A204.1 (cell line): Measurements from ENCODE around the gene TICRR.

ENCODE experiments used
- FAIRE-seq: peaks from 2 replicates; lab custom pipeline; 2012; peaks lifted over from hg19 to GRCh38; lab: Jason Lieb, UNC

The TICRR gene

DNA sequence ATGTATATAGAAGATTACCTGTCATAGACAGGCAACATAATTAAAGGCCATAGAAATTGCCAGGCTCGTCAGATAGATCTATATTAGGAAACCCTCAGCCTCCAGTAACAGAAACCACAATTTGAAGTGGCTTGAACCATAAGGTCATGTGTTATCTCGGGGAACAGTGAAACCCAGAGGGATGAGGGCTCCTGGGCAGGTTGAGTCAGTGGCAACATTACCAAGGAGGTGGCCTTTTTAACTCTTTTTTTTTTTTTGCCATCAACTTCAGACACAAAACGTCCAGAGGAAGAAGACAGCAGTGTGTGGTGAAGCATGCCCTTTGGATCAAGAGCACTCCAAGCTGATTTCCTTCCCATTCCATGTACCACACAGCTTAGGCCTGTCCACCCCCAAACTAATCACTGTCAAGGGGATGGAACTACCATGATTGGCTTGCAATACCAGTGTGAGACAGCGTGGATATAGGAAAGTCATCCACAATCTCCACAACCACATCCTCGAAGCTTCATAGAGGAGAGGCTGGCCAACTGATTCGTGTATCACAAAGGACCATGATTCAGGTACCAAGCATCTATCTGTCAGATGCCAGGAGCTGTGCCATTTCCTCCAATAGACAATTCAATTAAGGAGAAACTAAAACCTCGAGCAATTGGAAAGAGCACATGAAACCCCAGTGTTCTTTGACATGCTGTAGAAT lies 81.0 kb downstream of the TICRR start:
- no peak for FAIRE-seq

- no peak for FAIRE-seq
These were observed 82.5 kb downstream of the TICRR start for GRCh38 chr15:89657686-89658200.

- no peak for FAIRE-seq
These were observed 84.0 kb downstream of the TICRR start for GRCh38 chr15:89659295-89659694.

- FAIRE-seq: no peak
These were observed 85.3 kb downstream of the TICRR start for GRCh38 chr15:89660556-89660955.

GRCh38 chr15:89662893-89663626 lies 87.8 kb downstream of the TICRR start:
- no peak for FAIRE-seq

- no peak for FAIRE-seq
These were observed 89.4 kb downstream of the TICRR start for GRCh38 chr15:89664441-89665350.

DNA sequence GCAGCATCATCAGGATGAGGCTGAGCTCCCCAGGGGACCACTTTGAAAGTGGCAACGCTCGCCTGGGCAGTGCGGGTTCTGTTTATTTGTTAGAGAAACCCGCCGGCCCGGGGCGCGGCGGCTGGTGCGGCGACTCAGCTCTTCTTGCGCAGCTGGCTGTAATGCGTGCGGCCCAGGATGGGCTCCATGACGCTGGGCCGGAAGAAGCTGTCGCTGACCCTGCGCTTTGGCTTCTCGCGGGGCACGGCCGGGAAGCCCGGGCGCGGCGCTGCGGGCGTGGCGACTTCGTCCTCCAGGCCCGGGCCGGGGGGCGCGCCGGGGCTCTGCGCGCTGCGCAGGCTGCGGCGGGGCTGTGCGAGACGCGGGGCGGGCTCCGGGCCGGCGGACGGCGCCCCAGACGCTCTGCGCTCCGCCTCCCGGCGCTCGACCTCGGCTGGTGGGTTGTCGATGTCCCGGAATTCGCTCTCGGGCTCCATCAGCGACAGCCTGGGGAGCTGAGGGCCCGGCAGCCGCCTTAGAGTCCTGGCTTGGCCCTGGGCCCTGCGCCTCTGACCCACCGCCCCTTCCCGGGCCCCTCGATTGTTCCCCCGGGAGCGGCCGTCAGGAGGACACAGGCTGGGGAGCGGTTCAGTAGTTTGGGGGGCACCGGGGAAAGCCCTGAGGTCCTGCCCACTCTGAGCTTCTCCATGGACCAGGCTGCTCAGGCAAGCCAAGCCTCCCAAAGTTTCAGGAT lies 90.3 kb downstream of the TICRR start:
- no peak for FAIRE-seq

DNA sequence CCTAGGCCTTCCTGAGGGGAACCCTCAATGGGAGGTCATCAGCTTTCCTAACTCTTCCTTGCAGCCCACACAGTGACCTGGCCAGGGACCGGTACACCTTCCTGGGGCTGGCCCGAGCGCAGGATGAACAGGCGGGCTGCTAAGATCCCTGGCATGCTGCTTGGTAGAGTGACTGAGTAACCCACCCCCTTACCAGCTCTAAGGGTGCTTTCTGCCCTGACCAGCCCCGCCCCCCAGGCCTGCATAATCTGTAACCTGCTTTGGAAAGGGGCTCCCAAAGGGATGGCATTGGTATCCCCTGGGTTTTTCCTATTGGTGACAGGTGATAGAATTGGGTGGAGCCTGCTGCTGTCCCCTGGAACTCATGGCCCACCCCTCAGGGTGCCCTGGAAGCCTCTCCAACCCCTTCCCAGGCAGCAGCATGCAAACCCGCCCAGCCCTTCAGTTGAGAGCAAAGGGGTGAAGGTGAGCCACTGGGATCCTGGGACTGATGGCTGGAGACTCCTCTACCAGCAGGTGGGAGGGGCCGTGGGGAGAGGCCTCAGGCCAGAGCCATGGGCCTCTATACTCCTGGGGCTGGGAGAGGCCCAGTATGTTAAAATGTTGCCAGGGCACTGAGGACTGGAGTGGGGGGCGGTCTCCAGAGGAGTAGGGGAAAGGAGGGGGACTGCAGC lies 91.1 kb downstream of the TICRR start:
- FAIRE-seq: no peak

DNA sequence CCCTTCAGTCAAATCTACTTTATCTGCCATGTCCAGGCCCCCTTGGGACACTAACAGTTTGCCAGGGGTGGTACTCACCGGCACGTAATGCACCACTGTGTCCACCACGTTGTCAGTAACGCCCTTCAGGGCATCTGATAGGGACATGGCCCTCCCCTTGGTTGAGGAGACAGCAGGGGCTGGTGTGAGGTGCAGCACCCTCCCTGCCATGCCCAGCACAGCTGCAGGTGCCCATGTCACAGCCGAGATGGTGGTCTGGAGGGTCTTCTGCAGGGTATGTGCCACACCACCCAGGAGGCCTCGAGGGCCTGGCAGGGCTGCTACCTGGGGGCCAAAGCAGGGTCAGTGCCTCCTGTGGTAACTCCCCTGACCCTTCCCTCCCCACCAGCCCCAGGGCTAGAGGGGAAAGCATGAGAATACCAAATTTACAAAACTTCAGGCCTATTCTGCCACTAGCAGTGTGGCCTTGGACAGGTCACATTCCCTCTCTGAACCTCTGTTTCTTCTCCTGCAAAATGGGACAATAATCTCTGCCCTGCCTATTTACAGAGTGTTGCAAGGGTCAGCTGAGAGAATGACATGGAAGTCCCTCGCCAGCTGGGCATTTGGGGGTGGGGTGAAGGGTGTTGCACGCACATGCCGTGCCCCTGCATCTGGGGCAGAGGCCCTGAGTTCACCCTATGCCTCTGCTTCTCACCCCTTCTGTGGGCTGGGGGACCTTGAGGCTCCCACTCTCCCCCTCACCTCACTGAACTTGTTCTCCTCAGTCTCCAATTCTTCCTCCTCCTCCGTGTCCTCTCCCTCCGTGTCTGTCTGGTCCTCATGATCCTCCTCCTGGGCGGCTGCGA lies 91.8 kb downstream of the TICRR start:
- no peak for FAIRE-seq

- FAIRE-seq: no peak
These were observed 92.4 kb downstream of the TICRR start for GRCh38 chr15:89667706-89667960.

DNA sequence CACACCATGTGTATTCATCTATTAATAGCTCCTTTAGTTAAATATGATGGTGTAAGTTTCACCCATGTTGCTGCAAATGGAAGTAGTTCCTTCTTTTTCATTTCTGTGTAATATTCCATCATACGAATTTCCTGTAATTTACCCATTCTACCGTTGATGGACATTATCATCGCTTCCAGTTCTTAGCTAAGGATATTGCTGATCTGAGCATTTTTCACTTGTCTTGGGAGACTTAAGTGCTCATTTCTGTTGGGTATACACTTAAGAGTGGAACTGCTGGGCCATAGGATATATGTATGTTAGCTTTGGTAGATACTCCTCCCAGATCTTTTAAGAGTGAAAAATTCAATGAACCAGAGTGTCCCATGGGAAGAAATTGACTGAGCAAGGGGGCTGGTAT lies 92.9 kb downstream of the TICRR start:
- no peak for FAIRE-seq

GRCh38 chr15:89669309-89669865 lies 94.1 kb downstream of the TICRR start:
- FAIRE-seq: no peak

- FAIRE-seq: no peak
These were observed 94.7 kb downstream of the TICRR start for GRCh38 chr15:89669941-89670340.

- no peak for FAIRE-seq
These were observed 95.8 kb downstream of the TICRR start for GRCh38 chr15:89670971-89671560.

DNA sequence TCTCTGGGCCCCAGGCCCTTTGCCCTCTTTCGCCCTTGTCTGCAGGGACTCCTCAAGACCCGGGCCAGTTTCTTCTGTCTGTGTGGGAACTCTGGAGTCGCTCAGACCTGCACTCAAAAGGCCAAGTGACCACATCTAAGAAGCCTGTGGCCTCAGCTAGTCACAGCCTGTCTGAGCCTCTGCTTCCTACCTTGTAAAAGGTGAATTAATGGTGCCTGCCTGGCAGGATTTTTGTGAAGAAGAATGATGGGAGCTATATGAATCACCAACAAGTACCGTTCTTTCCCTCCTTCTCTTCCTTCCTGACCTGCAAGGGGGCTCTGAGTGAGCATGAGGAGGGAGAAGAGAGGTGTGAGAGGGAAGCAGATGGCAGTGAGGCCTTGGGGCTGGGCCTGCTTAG lies 96.4 kb downstream of the TICRR start:
- FAIRE-seq: no peak

- FAIRE-seq: no peak
These were observed 97.2 kb downstream of the TICRR start for GRCh38 chr15:89672221-89673164.

GRCh38 chr15:89673165-89673512 lies 97.9 kb downstream of the TICRR start:
- no peak for FAIRE-seq

- FAIRE-seq: no peak
These were observed 99.3 kb downstream of the TICRR start for GRCh38 chr15:89674526-89674925.

GRCh38 chr15:89675606-89676005 lies 100.3 kb downstream of the TICRR start:
- no peak for FAIRE-seq
